RWPE1 (cell line): ENCODE results near the gene TLX1.

Experiments used
- CTCF ChIA-PET: fragments of 350-600 bp; sonication (Branson Sonifier 250); formaldehyde crosslinking; extraction: SDS; loops from one replicate; lab custom pipeline; 2021; lab: Yijun Ruan, JAX
- POLR2A ChIA-PET: fragments of 400-600 bp; formaldehyde crosslinking; extraction: SDS; loops from one replicate; lab custom pipeline; 2020; ENCODE audit warnings: antibody characterized with exemption; ENCODE audit not compliant: low non-redundant PET; lab: Yijun Ruan, JAX
- DNase-seq: peaks from one replicate; pipeline ENCODE4 v3.0.0; 2012; ENCODE audit warnings: low spot score
- H3K27ac ChIP-seq: fragments of 450-650 bp; 2 replicates; pipeline ENCODE4 v1.5.1; 2017
- CTCF ChIP-seq: fragments of 450-650 bp; conservative IDR thresholded peaks from 2 replicates; pipeline ENCODE4 v1.5.1; 2017; ENCODE audit warnings: low read depth, mild to moderate bottlenecking

TLX1 gene

GRCh38 chr10:101143345-101143630, 12.2 kb downstream of the TLX1 start:
- TF ChIP-seq CTCF, result no peak
- CTCF ChIA-PET, result interaction anchor here (0.6 to 7.2 kb wide), 7 partner anchors 8 to 85 kb away, joined by 3 to 272 read pairs (median 7); no protein-coding TSS in a partner anchor
- DNase-seq, result no peak
- POLR2A ChIA-PET, result no interaction called here
- H3K27ac ChIP-seq, result no peak overlapping the region

- H3K27ac ChIP-seq, result no peak overlapping the region
- ChIA-PET POLR2A (no interaction called here), CTCF (interaction anchor here (0.5 to 0.7 kb wide), 2 partner anchors 10 to 41 kb away, joined by 3 read pairs; no protein-coding TSS in a partner anchor)
- no peak for TF ChIP-seq CTCF
- DNase-seq, result no peak
Measured at GRCh38 chr10:101144053-101144452, 13.0 kb downstream of the TLX1 start.

GRCh38 chr10:101145145-101145544, 14.0 kb downstream of the TLX1 start:
- CTCF ChIA-PET, result interaction anchor here (1.7 kb wide), 1 partner anchor 49 kb away, joined by 9 read pairs; no protein-coding TSS in a partner anchor
- POLR2A ChIA-PET, result no interaction called here
- no peak overlapping the region for H3K27ac ChIP-seq
- DNase-seq, result no peak
- no peak for TF ChIP-seq CTCF

- ChIA-PET POLR2A (no interaction called here), CTCF (interaction anchor here (0.6 to 1.7 kb wide), 3 partner anchors 50 to 154 kb away, joined by 3 to 9 read pairs (median 4); no protein-coding TSS in a partner anchor)
- no peak for TF ChIP-seq CTCF
- H3K27ac ChIP-seq, result no peak overlapping the region
- DNase-seq, result no peak
Measured at GRCh38 chr10:101145750-101146391, 14.8 kb downstream of the TLX1 start.

- ChIA-PET CTCF (interaction anchor here (0.5 to 1.7 kb wide), 4 partner anchors 13 to 154 kb away, joined by 3 to 9 read pairs (median 4); no protein-coding TSS in a partner anchor), POLR2A (no interaction called here)
- no peak for DNase-seq
- TF ChIP-seq CTCF, result no peak
- no peak overlapping the region for H3K27ac ChIP-seq
Measured at GRCh38 chr10:101146392-101147251, 15.5 kb downstream of the TLX1 start.

- TF ChIP-seq CTCF, result no peak
- CTCF ChIA-PET, result interaction anchor here (0.9 to 2.4 kb wide), 3 partner anchors 9 to 101 kb away, joined by 3 to 20 read pairs (median 4); no protein-coding TSS in a partner anchor
Measured at GRCh38 chr10:101151395-101151794, 20.3 kb downstream of the TLX1 start.

More at GRCh38 chr10:101151395-101151794, 20.3 kb downstream of the TLX1 start:
- DNase-seq, result no peak
- no peak overlapping the region for H3K27ac ChIP-seq
- POLR2A ChIA-PET, result no interaction called here
